NCI-H1092 (cell line): ENCODE measurements around the gene TVP23C.

Experiments used
- DNase-seq: peaks from one replicate; lab custom pipeline; 2025; lab: John Stamatoyannopoulos, UW

The TVP23C gene

DNA sequence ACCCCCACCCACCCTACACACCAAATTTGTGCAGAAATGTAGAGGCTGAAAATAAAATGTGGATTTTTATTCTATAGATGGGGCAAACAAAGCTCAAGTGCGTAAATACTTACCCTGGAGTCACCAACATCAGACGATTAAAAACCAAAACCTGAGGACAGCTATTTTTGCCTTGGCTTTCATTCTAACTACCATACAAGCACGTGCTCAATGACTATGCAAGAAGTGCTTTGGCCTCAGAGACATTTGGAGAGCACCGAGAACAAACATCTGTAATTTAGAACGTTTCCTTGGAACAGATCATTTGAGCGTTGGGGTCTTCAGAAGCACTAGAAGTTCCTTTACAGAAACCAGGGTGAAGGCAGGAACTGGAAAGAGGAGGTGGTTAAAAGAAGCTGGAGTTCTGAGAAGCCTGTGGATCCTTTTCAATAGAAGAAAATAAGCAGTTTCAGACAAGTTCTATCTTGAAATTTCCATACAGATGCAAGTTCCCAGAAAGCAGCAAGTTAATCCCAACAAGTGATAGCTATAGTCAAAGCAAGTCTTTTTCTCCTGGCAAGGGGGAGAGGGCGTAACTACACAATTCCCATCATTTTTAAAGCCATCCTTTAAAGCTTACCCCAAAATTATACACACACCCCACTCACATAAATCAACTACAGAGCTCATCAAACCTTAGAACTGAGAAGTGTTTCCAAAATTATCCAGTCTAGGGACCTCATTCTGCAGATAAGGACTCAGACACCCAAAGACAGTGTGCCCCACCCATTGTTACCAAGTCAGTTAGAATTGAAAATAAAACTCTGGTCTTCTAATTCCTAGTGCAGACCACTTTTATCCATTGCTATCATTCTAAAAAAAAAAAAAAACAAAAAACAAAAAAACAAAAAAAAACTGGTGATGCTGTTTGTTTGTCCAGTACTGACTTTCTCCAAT lies 66.3 kb downstream of the TVP23C start:
- no peak for DNase-seq

DNA sequence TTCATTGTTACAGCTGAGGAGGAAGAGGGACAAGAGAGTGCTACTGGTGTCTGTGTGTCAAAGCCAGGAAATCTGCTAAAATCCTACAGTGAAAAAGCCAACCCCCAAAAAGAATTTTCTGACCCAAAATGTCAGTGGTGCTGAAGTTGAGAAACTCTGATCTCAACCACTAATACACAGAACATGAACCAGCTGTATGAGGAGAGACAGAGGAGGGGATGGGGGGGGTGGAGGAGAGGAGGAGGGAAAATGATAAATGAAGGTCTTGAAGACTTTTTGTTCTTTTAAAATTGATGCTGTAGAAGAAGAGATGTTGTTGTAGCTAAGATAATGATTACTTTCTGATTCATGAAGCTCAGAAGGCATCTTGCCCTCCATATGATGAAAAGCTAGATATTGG lies 68.5 kb downstream of the TVP23C start:
- no peak for DNase-seq

DNA sequence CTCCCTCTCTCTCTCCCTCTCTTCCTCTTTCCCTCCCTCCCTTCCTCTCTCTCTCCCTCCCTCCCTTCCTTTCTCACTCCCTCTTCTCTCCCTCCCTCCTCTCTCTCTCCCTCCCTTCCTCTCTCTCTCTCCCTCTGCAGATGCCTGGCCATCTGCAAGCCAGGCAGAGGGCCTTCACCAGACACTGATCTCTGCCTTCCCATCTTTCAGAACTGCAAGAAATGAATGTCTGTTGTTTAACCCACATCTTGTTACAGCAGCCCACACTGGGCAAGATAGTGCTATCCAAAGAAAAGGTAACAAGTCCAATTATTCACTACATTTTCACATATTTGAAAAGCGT lies 69.6 kb downstream of the TVP23C start:
- no peak for DNase-seq

DNA sequence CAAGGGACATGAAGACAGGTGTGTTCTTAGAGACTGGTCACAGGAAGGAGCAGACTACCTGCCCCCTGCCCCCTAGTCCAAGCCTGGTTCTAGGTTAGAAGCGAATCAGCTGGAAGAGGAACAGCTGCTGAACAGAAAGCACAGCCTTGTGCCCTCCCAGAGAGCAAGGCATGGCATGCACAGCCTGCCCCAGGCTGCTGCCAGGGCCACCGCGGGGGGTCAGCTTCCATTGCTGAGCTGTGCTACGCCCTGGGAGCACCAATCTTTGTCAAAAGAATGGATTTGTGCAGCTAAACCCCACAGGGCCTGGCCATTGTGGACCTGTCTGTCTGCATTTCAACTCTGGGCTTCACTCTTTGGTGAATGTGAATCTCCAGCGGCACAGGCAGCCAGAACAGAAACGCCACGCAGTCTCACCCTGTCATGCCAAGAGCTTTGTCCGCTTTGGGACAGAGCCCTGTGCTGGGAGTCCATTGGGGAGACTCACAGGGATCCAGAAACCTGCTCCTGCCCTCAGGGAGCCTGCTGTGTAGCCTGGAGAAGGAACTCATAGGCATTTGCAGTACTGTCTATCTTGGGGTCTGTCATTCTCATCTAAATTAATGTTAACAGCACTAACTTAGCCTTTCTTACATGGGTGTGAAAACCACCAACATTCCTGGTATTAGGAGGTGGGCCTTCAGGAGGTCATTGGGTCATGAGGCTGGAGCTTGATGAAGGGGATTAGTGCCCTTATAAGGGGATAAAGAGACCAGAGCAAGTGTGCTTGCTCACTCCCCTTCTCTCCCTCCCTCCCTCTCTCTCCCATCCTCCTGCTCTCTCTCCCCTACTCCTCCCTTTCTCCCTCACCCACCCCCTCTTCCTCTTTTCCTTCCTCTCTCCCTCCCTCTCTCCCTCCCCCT lies 70.2 kb downstream of the TVP23C start:
- no peak for DNase-seq

DNA sequence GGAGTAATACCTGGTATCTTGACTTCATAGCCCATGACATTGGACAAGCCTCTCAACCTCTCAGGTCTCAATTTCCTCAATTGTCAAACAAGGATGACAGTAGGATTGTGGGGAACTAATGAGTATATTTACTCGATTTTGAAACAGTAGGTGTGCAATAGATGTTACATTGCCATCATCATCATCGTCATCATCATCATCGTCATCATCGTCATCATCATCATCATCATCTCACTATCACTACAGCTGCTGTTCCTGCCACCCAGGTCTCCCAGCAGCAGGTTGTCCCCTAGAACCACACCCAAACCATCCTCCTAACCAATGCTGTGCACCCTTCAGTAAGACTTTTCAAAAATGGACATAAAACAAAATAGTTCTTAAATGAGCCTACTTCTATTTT lies 71.1 kb downstream of the TVP23C start:
- no peak for DNase-seq

DNA sequence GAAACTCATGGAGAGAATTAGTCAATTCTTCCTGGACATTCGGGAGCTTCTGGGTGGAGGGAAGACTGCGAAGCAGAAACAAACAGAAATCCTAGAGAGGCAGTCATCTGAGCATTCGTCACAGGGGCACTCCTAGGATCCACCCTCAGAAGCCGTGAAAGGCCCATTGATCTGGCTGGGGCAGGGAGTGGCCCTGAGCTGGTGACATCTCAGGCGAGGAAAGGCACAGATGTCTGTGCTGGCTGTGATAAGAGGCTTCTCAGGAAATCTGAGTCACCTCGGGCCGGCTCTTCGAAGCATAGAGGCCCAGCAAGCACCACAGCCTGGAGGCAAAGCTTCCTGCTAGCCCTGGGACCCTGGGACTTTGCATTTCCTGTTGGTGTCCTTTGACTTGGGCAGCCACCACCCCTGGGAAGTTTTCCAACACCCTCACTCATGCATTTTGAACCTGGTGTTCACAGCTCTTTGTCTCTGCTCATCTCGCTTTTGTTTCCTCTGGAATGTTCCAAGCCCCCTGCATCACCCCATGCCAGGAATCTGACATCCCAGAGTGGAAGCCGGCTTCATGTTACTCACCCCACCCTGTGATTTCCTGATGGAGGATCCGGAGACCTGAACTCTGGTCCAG lies 72.5 kb downstream of the TVP23C start:
- DNase-seq, result no peak

DNA sequence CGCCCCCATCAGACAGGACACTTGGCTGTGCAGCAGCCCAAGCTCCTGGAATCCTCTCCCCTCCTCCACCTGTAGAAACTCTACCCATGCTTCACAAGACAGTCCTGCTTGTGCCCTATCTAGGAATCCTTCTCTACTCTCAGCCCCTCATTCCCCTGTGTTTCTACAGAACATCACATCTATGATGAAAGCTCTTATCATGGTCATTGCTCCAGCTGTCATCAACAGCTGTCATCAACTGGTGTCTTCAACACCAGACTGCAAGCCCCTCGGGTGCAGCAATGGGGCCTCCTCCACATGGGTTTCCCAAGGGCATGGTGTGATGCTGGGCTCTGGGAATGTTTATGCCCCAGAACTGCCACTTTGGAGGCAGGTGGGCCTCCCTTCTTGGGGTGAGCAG lies 74.7 kb downstream of the TVP23C start:
- DNase-seq, result no peak

DNA sequence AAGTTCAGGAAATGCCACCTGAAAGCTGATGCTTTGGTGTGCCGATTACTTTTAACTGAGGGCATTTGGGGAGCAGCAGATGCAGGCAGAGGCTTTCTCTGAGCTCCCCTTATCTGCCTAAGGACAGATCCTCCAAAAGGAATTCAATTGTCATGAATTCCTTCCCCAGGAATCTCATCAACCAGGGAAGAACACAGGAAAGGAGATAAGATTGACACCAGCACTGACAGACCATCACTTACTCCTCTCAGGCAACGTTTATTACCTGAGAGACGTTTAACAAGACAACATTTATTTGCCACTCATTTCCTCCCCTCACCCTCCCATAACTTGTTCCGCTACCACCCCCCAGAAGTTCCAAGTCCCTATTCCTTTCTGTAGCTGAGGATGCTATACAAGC lies 78.2 kb downstream of the TVP23C start:
- no peak for DNase-seq

DNA sequence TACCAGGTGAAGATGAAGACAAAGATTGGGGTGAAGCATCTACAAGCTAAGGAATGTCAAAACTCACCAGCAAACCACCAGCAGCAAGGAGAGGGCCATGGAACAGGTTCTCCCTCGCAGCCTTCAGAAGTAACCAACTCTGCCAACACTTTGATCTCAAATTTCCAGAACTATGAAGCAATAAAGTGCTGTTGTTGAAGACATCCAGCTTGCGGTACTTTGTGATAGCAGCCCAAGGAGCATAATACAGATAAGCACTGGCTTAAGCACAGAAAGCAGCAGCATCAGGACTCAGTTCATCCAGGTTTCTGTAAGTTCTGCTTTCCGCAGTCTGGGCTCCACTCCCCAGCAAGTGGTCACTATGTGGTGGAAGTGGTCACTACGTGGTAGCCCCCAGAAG lies 79.9 kb downstream of the TVP23C start:
- DNase-seq, result no peak

DNA sequence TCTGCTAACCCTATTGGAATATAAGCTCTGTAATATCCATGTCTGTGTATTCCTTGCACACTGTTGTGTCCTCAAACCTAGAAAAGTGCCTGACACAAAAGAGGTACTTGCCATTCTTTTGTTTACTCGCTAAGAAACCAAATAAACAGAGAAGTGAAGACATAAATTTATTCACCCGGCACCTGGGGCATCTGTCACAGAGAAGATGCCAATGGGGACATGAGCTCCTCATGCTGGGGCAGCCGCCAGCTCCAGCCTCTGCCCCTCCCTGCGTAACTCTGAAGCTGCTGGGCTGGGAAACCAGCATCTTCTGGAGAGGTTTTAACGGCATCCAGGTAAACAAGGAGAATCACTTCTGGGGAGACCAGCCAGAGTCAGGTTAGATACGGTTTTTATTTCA lies 80.8 kb downstream of the TVP23C start:
- DNase-seq, result no peak

DNA sequence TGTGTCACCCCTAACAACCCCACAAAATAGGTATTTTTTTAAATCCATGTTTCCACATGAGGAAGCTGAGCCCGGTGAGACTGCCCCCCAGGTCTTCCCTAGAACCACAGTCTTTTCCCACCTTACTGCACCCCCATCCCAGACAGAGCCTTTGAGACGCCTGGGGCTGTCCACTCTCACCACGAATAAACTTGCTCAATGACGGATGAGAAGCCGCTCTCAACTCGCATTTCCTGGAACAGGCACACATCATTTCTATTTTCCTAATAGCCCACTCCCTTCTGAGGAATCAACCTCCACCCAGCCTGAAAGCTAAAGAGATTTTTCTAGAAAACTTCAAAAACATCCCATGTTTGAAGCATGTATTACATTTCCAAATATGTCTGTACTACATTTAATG lies 81.8 kb downstream of the TVP23C start:
- DNase-seq, result no peak

DNA sequence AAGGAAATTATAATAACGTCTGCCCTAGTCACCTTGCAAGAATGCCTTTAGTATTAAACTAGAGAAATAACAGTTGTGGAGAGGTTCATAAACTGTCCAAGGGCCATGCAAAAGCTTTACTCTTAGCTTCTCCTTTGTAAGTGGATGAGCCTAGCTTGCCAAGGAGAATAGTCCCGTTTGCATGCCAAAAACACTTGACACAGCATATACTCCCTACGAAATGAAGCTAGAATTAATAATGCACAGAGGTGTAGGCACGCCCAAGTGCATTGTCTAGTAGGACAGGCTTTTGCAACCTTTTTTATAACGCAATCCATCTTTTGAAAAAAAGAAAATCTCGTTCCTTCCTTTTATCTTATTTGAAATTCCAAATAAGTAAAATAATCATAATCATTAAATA lies 83.1 kb downstream of the TVP23C start:
- no peak for DNase-seq

DNA sequence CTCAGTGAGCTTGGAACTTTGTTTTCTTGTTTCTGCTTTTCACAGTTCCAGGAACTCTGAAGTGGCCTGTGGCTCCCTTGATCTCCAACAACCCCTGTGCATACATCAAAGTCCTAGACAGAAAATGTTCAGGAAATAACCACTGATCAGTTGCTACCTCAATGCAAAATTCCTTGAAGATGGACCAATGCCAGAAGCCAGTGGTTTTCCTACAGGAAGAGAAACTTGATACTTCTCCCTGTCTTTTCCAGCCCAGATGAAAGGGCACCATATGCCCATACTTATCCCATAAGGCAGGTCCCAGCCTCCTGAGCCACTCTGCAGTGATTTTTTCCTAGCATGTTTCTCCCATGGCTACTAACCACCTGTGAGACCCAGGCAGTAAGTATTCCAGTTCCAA lies 83.6 kb downstream of the TVP23C start:
- no peak for DNase-seq

DNA sequence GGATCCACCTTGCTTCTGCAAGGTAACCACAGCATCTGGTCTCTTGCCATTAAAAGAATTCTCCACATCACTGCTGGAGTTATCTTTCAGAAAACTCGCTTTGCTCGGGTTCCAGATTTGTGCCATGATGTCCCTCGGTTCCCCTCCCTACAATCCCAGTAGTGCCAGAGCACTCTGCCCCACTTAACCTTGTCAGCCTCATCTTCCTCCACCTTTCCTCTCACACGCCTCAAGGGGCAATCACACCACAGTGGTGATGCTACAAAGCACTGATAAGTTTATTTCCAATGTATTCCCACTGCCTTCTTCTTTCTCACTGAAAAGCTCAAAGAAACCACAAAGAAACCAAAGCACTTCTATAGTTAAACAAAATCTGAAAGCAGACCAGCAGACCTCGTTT lies 84.4 kb downstream of the TVP23C start:
- no peak for DNase-seq

DNA sequence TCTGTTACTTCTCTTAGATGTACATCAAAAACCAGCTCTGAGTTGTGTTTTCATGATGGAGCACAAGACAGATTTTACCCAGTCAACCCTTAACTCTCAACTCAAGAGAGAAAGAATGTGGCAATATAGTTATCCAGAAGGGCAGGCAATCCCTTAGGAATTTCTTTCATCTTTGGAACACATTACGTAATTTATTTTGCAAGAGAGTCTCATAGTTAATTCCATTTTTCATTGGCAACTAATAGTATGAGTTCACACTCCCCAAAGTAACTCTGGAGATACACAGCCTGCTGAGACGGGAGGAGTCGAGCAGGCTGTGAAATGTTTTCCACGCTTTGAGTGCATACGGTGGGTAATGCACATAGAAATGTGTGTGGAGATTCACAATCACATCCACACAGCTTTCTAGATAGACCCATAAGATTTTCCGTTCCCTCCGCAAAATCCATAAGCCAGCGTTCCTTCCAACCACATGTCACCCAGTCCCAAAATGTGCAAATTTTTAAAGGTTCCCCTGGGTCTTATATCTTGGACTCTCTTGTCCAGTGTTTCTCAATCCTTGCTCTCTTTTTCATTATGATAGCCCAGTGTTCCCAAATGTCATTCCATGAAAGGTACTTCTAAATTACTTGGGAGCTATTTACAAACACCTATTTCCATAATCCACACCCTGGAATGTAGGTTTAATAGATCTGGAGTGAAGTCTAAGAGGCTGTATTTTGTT lies 87.5 kb downstream of the TVP23C start:
- DNase-seq, result no peak

DNA sequence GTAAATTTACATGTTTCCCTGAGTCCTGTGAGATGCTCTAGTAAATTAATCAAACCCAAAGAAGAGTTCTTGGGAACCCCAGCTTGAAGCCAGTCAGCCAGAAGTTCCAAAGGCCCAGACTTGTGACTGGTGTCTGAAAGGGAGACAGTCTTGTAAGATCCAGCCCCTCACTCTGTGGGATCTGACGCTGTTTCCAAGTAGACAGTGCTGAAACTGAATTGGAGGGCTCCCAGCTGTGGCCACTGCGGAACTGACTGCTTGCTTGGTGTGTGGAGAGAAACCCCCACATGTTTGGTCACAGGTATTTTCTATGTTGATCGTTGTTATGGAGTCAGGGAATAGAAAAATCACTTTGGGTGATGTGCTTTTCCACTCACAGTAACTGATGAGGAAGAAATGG lies 90.4 kb downstream of the TVP23C start:
- DNase-seq, result no peak

DNA sequence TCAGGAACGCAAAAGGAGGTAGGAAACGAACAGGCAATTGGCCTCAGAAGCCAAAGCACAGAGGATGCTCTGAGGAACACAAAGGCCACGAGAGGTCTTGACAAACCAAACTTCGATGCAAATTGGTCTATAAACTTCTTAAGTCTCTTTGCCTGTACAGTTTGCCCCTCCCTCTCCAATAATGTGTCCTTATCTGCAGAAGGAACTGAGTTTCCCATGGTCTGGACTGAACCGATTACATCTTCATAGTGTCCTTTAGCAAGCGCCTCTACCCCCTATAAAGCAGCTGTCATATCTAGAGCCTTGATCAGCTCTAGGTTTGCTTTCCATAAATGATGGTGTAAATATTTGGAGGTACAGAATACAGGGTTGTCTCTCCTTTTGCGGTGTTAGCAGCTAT lies 92.7 kb downstream of the TVP23C start:
- DNase-seq, result no peak

DNA sequence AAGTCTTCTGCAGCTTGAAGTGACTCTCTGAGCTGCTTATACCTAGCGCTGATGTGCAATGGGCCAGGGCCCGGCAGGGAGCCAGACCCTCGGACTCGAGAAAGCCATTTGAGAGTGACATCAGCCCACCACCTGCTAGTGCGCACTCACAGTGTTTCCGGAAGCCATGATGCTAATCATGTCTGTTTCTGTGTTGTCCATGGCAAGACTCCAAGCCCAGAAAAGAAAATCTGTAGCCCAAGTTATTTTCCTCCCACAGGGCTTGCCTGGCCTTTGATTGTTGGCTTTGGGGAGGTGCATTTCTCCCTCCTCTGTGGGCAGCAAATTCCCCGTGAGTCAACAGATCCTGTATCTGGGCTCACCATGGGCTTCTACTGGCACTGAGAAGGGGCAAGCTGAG lies 94.0 kb downstream of the TVP23C start:
- peak; percentile 58 for DNase-seq

DNA sequence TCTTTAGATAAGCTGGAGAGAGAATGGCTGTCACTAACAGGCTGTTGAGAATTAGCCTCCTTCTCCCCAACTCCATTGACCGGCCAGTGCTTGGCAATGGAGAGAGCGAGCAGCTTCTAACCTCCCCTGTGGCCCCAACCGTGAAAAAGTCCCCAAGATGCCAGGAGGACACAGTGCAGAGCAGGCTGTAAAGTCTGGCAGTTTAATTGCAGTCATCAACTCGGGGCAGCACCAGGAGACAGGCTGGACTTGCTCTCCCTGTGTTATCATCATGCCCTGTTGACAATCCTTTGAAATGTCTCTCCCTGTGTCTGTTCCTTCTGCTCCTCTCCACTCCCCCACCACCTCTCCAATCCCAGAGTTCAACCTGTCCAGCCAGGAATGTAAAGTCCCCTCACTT lies 95.2 kb downstream of the TVP23C start:
- DNase-seq, result no peak

DNA sequence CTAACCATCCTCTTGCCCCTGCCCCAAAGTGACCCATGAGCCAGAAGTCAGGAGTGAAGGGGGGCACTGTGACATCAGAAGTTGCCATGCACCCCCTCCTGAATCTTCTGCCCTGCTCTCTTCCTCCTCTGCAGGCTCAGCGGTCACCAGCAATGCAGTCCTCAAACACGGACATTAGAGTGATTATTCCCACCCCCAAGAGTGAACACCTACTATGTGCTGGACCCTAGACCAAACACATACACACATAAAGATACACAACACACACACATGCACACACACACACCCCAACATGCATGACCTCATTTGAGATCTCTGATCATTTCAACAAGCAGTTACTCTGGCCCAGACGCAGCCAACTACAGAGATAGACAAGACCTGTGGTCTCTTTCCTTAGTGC lies 95.7 kb downstream of the TVP23C start, which contains the start of gene CDRT4:
CDRT4 (minus strand) TSS at position 30 of the 400 bp plus-strand sequence. CDS start 27,383 bp downstream, outside the sequence.
- no peak for DNase-seq

DNA sequence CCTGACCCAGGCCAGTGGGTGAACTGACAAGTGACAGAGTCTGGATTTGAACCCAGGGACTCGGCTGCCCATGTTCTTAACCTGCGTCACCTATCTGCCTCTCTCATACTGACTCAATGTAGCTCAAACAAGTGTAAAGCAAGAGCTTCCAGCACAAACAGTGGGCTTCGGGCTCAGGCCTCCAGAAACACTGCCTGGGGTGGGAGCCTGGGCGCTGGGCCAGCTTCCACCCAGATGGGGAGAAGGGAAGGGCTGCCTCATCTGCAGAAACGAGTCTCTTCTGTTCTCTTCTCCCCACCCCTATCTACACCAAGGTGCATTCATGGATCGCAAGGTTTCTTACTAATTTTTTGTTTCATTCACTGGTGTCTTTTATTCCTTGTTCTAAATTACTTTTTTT lies 97.2 kb downstream of the TVP23C start:
- no peak for DNase-seq
